RWPE1 (cell line): ENCODE measurements around the gene PLAC9.
"Not testable (repeated sequence)": the region's sequence is repeated elsewhere in the genome, so short reads cannot be mapped to it uniquely, and the experiment has no call there.

Experiments used
- CTCF ChIA-PET: fragments of 350-600 bp; sonication (Branson Sonifier 250); formaldehyde crosslinking; extraction: SDS; loops from one replicate; lab custom pipeline; 2021; lab: Yijun Ruan, JAX
- POLR2A ChIA-PET: fragments of 400-600 bp; formaldehyde crosslinking; extraction: SDS; loops from one replicate; lab custom pipeline; 2020; ENCODE audit warnings: antibody characterized with exemption; ENCODE audit not compliant: low non-redundant PET; lab: Yijun Ruan, JAX
- DNase-seq: peaks from one replicate; pipeline ENCODE4 v3.0.0; 2012; ENCODE audit warnings: low spot score
- H3K27ac ChIP-seq: fragments of 450-650 bp; 2 replicates; pipeline ENCODE4 v1.5.1; 2017
- TF ChIP-seq, protein P1 (sequence below): fragments of 450-650 bp; conservative IDR thresholded peaks from 2 replicates; pipeline ENCODE4 v1.5.1; 2017; ENCODE audit warnings: low read depth, mild to moderate bottlenecking

The PLAC9 gene

GRCh38 chr10:80137920-80138319, 5.4 kb downstream of the PLAC9 start:
- ChIA-PET POLR2A (no interaction called here), CTCF (interaction anchor here (0.6 to 0.9 kb wide), 3 partner anchors 79 to 240 kb away, joined by 3 to 4 read pairs (median 4); no protein-coding TSS in a partner anchor)
- no peak overlapping the region for H3K27ac ChIP-seq
- no peak for DNase-seq
- TF ChIP-seq, protein P1, sequence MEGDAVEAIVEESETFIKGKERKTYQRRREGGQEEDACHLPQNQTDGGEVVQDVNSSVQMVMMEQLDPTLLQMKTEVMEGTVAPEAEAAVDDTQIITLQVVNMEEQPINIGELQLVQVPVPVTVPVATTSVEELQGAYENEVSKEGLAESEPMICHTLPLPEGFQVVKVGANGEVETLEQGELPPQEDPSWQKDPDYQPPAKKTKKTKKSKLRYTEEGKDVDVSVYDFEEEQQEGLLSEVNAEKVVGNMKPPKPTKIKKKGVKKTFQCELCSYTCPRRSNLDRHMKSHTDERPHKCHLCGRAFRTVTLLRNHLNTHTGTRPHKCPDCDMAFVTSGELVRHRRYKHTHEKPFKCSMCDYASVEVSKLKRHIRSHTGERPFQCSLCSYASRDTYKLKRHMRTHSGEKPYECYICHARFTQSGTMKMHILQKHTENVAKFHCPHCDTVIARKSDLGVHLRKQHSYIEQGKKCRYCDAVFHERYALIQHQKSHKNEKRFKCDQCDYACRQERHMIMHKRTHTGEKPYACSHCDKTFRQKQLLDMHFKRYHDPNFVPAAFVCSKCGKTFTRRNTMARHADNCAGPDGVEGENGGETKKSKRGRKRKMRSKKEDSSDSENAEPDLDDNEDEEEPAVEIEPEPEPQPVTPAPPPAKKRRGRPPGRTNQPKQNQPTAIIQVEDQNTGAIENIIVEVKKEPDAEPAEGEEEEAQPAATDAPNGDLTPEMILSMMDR = no peak

- no peak for DNase-seq
- ChIA-PET POLR2A (no interaction called here), CTCF (no interaction called here)
- TF ChIP-seq, protein P1 = no peak
- H3K27ac ChIP-seq = no peak overlapping the region
Observed at GRCh38 chr10:80139265-80139664, 6.7 kb downstream of the PLAC9 start.

GRCh38 chr10:80140251-80140650, 7.7 kb downstream of the PLAC9 start:
- CTCF ChIA-PET = no interaction called here
- POLR2A ChIA-PET = interaction anchor here (0.6 kb wide), 1 partner anchor 57 kb away, joined by 3 read pairs; no protein-coding TSS in a partner anchor
- no peak for DNase-seq
- TF ChIP-seq, protein P1 = no peak
- H3K27ac ChIP-seq = no peak overlapping the region

DNA sequence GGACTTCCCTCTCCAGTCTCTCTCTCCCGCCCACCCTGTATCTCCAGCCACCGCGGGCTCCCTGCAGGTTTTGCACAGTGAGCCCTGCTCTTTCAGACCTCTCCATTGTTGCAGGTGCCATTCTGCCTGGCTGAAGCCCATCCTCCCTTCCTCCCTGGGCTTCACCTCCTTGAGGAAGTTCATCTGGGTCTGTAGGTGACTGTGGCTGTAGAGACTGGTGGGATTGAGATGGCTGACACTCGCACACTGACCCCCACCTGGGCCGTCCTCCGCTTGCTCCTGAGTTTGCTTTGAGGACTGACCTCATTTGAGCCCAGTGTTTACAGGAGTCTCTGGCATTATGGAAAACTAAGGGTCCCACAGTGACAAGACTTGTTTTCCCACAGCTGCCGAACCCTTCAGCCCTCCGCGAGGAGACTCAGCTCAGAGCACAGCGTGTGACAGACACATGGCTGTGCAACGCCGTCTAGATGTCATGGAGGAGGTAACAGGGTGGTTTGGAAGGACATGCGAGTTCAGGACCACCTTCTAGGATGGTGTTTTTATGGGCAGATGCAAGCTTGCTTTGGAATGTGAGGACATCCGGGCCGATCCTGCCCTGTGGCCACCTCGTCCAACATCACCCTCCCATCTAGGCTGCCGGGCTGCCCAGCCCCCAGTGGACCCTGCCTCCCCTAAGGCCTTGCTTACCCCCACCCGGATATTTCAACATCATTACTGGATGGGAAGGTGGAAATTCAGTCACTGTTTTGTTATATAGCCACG, 9.3 kb downstream of the PLAC9 start:
- CTCF ChIA-PET = interaction anchor here (1.3 to 1.6 kb wide), 2 partner anchors 59 to 83 kb away, joined by 3 to 4 read pairs; no protein-coding TSS in a partner anchor
- no peak for DNase-seq
- no peak overlapping the region for H3K27ac ChIP-seq
- POLR2A ChIA-PET = no interaction called here
- TF ChIP-seq, protein P1 = no peak

- ChIA-PET CTCF (interaction anchor here (0.6 to 2.8 kb wide), 24 partner anchors 8 to 770 kb away, joined by 3 to 68 read pairs (median 4); no protein-coding TSS in a partner anchor), POLR2A (no interaction called here)
- DNase-seq = peak; percentile 42
- no peak overlapping the region for H3K27ac ChIP-seq
- TF ChIP-seq, protein P1 = 0 out of 2 replicates have a peak, but pooled peaks have one; percentile 9
Observed at GRCh38 chr10:80144067-80144695, 11.7 kb downstream of the PLAC9 start.

DNA sequence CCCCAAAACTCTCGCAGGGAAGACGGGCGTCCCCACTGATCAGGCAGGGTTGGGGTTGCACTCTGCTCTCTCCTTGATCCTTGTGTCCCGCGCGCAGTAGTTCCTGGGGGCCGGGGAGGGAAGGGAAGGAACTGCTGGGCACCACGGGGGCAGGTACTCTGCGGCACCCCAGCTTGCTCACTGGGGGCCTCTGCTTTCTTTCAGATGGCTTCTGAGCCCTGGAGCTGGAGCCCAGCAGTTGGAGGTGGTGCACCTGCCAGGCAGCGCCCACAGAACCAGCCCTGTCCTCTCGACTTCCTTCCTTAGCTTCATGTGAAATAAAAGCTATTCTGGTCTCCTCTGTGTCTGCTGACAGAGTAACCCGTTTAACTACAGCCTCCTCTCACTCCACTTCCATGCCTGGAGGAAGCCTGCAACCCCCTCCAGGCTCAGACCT, 12.2 kb downstream of the PLAC9 start:
- TF ChIP-seq, protein P1 = no peak
- H3K27ac ChIP-seq = no peak overlapping the region
- ChIA-PET POLR2A (no interaction called here), CTCF (interaction anchor here (0.6 to 2.8 kb wide), 15 partner anchors 9 to 770 kb away, joined by 3 to 68 read pairs (median 5); no protein-coding TSS in a partner anchor)
- DNase-seq = no peak

GRCh38 chr10:80145406-80146308, 13.1 kb downstream of the PLAC9 start:
- DNase-seq, H3K27ac ChIP-seq: not testable (repeated sequence)
- ChIA-PET CTCF (interaction anchor here (1.6 to 2.8 kb wide), 4 partner anchors 63 to 86 kb away, joined by 4 to 68 read pairs (median 8); no protein-coding TSS in a partner anchor), POLR2A (interaction anchor here (0.6 kb wide), 1 partner anchor 96 kb away, joined by 6 read pairs; no protein-coding TSS in a partner anchor)
